DOHH2 (cell line): ENCODE data around the gene DEF6.

Experiments used
- H3F3A ChIP-seq: fragments of 200-600 bp; sonication (generic), shearing (Covaris generic); 2 replicates; pipeline ENCODE4 v1.6.0; 2016; ENCODE audit warnings: antibody characterized with exemption, mild to moderate bottlenecking; ENCODE audit not compliant: control insufficient read depth, insufficient read depth
- H3K27ac ChIP-seq: fragments of 200-600 bp; sonication (generic); 2 replicates; pipeline ENCODE4 v1.5.1; 2014; ENCODE audit warnings: low read depth, mild to moderate bottlenecking, low read length, moderate library complexity
- H3K27me3 ChIP-seq: fragments of 200-600 bp; sonication (generic); 2 replicates; pipeline ENCODE4 v1.6.1; 2014; ENCODE audit warnings: mild to moderate bottlenecking, low read length, mixed read lengths; ENCODE audit not compliant: control insufficient read depth
- H3K36me3 ChIP-seq: fragments of 200-600 bp; sonication (generic); 2 replicates; pipeline ENCODE4 v1.6.1; 2014; ENCODE audit warnings: mild to moderate bottlenecking, low read length, moderate library complexity, mixed read lengths; ENCODE audit not compliant: control insufficient read depth
- H3K4me1 ChIP-seq: fragments of 200-600 bp; sonication (generic); 2 replicates; pipeline ENCODE4 v1.6.1; 2014; ENCODE audit warnings: mild to moderate bottlenecking, low read length, mixed read lengths; ENCODE audit not compliant: control insufficient read depth
- H3K4me2 ChIP-seq: fragments of 200-600 bp; sonication (generic); 2 replicates; pipeline ENCODE4 v1.6.0; 2014; ENCODE audit warnings: mild to moderate bottlenecking, low read length, moderate library complexity
- H3K4me3 ChIP-seq: fragments of 200-600 bp; sonication (generic); 2 replicates; pipeline ENCODE4 v1.5.1; 2014; ENCODE audit warnings: mild to moderate bottlenecking, low read length, mixed read lengths
- H3K79me2 ChIP-seq: fragments of 200-600 bp; sonication (generic); 2 replicates; pipeline ENCODE4 v1.6.1; 2014; ENCODE audit warnings: mild to moderate bottlenecking, low read length, mixed read lengths; ENCODE audit not compliant: control insufficient read depth
- H3K9me2 ChIP-seq: fragments of 200-600 bp; sonication (generic); replicated peaks from 2 replicates; pipeline ENCODE4 v1.6.1; 2014; ENCODE audit warnings: mild to moderate bottlenecking, low read length, mixed read lengths; ENCODE audit not compliant: control insufficient read depth
- H3K9me3 ChIP-seq: fragments of 200-600 bp; sonication (generic); 2 replicates; pipeline ENCODE4 v1.6.1; 2014; ENCODE audit warnings: antibody characterized with exemption, low read length, mixed read lengths; ENCODE audit not compliant: control insufficient read depth, insufficient read depth
- H4K20me1 ChIP-seq: fragments of 200-600 bp; sonication (generic); 2 replicates; pipeline ENCODE4 v1.6.0; 2014; ENCODE audit warnings: low read depth, mild to moderate bottlenecking, antibody characterized with exemption, low read length, moderate library complexity; ENCODE audit not compliant: control insufficient read depth, insufficient read depth
- CTCF ChIP-seq: fragments of 200-600 bp; sonication (generic); IDR thresholded peaks from one replicate; pipeline ENCODE4 v1.5.1; 2014; ENCODE audit warnings: antibody characterized with exemption, mild to moderate bottlenecking, low read depth, low read length; ENCODE audit not compliant: poor library complexity, severe bottlenecking
- EZH2phosphoT487 ChIP-seq: fragments of 200-600 bp; sonication (generic); IDR thresholded peaks from 2 replicates; pipeline ENCODE4 v1.6.1; 2017; ENCODE audit warnings: borderline replicate concordance, mild to moderate bottlenecking, antibody characterized with exemption, low read length, moderate library complexity, mixed read lengths

The DEF6 gene

DNA sequence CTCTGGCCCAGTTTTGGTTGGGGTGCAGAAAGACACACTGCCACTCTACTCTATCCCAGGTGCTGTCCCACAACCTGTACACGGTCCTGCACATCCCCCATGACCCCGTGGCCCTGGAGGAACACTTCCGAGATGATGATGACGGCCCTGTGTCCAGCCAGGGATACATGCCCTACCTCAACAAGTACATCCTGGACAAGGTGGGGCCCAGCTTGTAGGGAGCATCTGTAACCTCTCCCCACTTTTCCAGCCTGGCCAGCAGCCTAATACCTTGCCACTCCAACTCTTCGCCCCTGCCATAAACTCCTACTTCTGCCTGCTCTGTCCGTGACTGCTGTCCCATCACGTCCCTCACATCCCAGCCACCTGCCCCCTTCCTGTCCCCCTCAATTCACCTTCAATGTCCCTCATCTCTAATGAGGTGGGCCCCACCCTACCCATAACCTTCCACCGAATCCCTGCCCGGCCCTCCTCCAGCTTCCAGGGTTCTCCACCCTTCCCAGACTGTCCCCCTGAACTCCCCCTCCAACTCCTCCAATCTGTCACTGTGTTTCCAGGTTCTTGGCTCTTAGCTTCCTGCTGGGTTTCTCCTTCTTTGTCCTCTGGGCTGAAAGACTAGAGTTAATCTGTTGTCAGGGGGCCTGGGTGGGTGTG lies 12.1 kb downstream of the DEF6 start:
- no peaks in the 10 kb centered on the region for H3K27me3 ChIP-seq
- H3K27ac ChIP-seq: no peak overlapping the region
- H3K4me2 ChIP-seq: no peak overlapping the region
- H3K4me3 ChIP-seq: no peak overlapping the region
- H3K9me2 ChIP-seq: no peaks in the 10 kb centered on the region
- H3F3A ChIP-seq: peaks cover 13% of the 10 kb centered on the region
- H4K20me1 ChIP-seq: no peaks in the 10 kb centered on the region
- H3K4me1 ChIP-seq: peaks cover 47% of the 10 kb centered on the region
- H3K79me2 ChIP-seq: peaks cover 4% of the 10 kb centered on the region; the same call in 1 of the 2 replicates
- H3K9me3 ChIP-seq: no peaks in the 10 kb centered on the region
- peaks cover 29% of the 10 kb centered on the region for H3K36me3 ChIP-seq
- TF ChIP-seq CTCF: no peak
- TF ChIP-seq EZH2phosphoT487: no peak

GRCh38 chr6:35310265-35310831 lies 12.7 kb downstream of the DEF6 start:
- Histone ChIP-seq H4K20me1 (no peaks in the 10 kb centered on the region), H3K4me1 (peaks cover 47% of the 10 kb centered on the region), H3K9me2 (no peaks in the 10 kb centered on the region), H3K4me3 (no peak overlapping the region), H3K4me2 (peak overlapping the region; percentile 77), H3F3A (peaks cover 13% of the 10 kb centered on the region), H3K79me2 (0 out of 2 replicates have a peak, but pooled peaks cover 3% of the 10 kb centered on the region), H3K9me3 (no peaks in the 10 kb centered on the region), H3K27me3 (no peaks in the 10 kb centered on the region), H3K36me3 (peaks cover 29% of the 10 kb centered on the region), H3K27ac (peak overlapping the region; percentile 71)
- TF ChIP-seq CTCF (no peak), EZH2phosphoT487 (no peak)

DNA sequence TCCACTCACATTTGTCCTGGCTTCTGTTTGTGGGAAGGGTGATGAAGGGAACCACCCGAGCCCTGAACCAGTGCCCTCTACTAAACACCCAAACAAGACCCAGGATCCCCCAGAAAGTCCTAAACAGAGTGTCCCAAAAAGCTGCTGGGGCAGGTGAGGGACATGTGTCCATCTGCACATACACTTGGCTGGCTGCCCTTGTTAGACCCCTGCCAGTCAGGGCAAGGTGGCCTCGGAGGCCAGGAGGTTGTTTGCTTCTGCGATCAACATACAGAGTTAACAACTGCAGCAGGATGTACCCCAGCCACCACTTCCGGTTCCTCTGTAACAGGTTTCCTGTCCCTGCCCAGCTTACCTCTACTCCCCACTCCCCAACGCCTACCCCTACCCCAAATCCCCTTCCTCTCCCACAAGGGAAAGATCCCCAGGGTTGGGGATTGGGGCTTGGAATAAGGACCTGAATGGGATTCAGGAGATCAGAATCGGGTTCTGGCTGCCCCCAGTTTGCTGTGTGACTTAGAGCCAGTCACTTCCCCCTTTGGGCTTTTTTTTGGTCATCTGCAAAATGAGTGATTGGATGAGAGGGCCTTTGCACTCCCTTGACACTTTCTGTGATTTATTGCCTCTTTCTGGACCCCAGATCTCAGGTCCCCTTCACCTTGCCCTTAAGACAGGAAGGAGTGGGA lies 13.9 kb downstream of the DEF6 start:
- no peaks in the 10 kb centered on the region for H4K20me1 ChIP-seq
- no peaks in the 10 kb centered on the region for H3K9me2 ChIP-seq
- H3K4me3 ChIP-seq: peak overlapping the region; percentile 62
- H3K27ac ChIP-seq: peak overlapping the region; percentile 71
- TF ChIP-seq CTCF (no peak), EZH2phosphoT487 (no peak)
- peaks cover 13% of the 10 kb centered on the region for H3F3A ChIP-seq
- peaks cover 28% of the 10 kb centered on the region for H3K36me3 ChIP-seq
- peaks cover 47% of the 10 kb centered on the region for H3K4me1 ChIP-seq
- peak overlapping the region; percentile 77 for H3K4me2 ChIP-seq
- H3K9me3 ChIP-seq: no peaks in the 10 kb centered on the region
- H3K27me3 ChIP-seq: no peaks in the 10 kb centered on the region
- H3K79me2 ChIP-seq: 0 out of 2 replicates have a peak, but pooled peaks cover 3% of the 10 kb centered on the region
